Thyroid gland (tissue), 4 donors: ENCODE results near the gene ZNF280A.

Experiments used
- POLR2A ChIP-seq, 2 donors: fragments of 450-650 bp; IDR thresholded peaks; one replicate each; pipeline ENCODE4 v1.6.1; 2017; ENCODE audit warnings: antibody characterized with exemption in 2 of 2, mild to moderate bottlenecking in 2 of 2, moderate library complexity in 1 of 2
- TF ChIP-seq, protein P1 (sequence below), 6 experiments: fragments of 200-600 bp in 3 of 6; fragments of 450-650 bp in 3 of 6; sonication (generic) in 3 of 6; IDR thresholded peaks; one replicate each; pipeline ENCODE4 v1.5.1; 2016 to 2019; ENCODE audit warnings: antibody characterized with exemption in 6 of 6, mild to moderate bottlenecking in 2 of 6, inconsistent platforms in 1 of 6, moderate library complexity in 1 of 6

DNA sequence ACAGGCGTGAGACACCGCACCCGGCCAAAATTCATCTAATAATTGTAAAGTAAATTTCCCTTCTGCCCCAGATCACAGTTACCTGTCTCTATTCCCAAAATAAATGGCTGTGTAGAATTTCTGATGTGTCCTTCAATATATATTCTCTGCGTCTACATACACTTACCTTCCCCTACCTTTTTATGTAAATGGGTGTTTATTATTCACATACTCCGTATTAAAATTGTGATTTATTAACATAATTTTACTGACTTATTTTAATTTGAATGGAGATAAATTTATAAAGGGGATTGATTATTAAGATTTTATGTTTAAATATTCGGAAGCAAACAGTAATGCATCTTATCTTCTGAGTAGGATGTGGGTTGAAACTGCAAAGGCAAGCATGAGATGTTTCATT, 16.4 kb upstream of the ZNF280A start:
- TF ChIP-seq, protein P1, sequence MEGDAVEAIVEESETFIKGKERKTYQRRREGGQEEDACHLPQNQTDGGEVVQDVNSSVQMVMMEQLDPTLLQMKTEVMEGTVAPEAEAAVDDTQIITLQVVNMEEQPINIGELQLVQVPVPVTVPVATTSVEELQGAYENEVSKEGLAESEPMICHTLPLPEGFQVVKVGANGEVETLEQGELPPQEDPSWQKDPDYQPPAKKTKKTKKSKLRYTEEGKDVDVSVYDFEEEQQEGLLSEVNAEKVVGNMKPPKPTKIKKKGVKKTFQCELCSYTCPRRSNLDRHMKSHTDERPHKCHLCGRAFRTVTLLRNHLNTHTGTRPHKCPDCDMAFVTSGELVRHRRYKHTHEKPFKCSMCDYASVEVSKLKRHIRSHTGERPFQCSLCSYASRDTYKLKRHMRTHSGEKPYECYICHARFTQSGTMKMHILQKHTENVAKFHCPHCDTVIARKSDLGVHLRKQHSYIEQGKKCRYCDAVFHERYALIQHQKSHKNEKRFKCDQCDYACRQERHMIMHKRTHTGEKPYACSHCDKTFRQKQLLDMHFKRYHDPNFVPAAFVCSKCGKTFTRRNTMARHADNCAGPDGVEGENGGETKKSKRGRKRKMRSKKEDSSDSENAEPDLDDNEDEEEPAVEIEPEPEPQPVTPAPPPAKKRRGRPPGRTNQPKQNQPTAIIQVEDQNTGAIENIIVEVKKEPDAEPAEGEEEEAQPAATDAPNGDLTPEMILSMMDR (IDR thresholded peaks at IDR 0.05): no peak
- TF ChIP-seq POLR2A (IDR thresholded peaks at IDR 0.05): no peak
